Measurements from ENCODE around the gene CDRT15. TPM values are rescaled to one million over a fixed set of nuclear protein-coding genes. Genes with fewer than 3 reads are reported as not detected.

The CDRT15 gene
- polyA plus RNA-seq, 1 donor (not counting 4 experiments of a cell fraction or from before 2014, with no cell fraction given): not detected

DNA sequence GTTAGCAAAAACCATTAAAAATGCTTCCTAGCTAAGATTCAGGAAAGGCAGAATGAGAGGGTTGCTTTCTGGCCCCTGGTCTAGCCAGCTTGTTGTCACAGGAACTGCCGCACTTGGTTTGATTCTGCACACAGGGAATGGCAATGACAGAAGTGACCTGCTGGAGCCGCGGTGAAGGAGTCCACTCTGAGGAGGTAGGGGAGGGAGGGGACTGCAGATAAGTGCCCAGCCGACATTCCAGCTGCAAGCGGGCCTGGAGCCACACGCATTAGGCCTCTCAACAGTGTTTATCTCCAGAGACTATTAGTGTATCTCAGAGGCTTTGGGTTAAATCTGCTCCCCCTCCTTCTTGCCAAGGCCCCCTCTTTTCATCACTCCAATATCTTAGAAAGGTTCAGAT is 38.6 kb downstream of the CDRT15 start:
- Histone ChIP-seq H3K27me3 (ENCODE audit: control insufficient read depth, extremely low read depth, insufficient read depth, low read length) (no peaks in the 10 kb centered on the region), H3K36me3 (ENCODE audit: control insufficient read depth in 2 of 2, extremely low read depth in 1 of 2, insufficient read depth in 2 of 2, low read length in 2 of 2) (peaks cover 0 to 2% of the 10 kb centered on the region in 2 experiments), H4K20me1 (ENCODE audit: control insufficient read depth, extremely low read depth, insufficient read depth, low read length) (no peaks in the 10 kb centered on the region), H3K9me3 (ENCODE audit: control insufficient read depth, low read depth, low read length) (no peaks in the 10 kb centered on the region), H3K9me1 (ENCODE audit: control insufficient read depth, extremely low read depth, insufficient read depth, low read length) (no peaks in the 10 kb centered on the region), H3K79me2 (ENCODE audit: control insufficient read depth, insufficient read depth, low read length) (no peaks in the 10 kb centered on the region), H3K27ac (ENCODE audit: control insufficient read depth, insufficient read depth, low read length) (no peak overlapping the region), H3K4me1 (ENCODE audit: control insufficient read depth, extremely low read depth, insufficient read depth, low read length) (no peaks in the 10 kb centered on the region), H2AFZ (ENCODE audit: control insufficient read depth, low read length) (no peak overlapping the region), H3K4me2 (ENCODE audit: control insufficient read depth, extremely low read depth, insufficient read depth, low read depth, low read length) (no peak overlapping the region), H3K4me3 (ENCODE audit: control insufficient read depth in 2 of 3, extremely low read depth in 1 of 3, insufficient read depth in 2 of 3, low read depth in 1 of 3, low read length in 3 of 3) (no peak overlapping the region), H3K9ac (ENCODE audit: control insufficient read depth, extremely low read depth, insufficient read depth, low read length) (no peak overlapping the region)
- no peak for FAIRE-seq
- dilution Hi-C loops (cut with MboI; ENCODE audit: extremely low pct_ligation_motif_present, low sequenced_read_pairs): no loop called here
- DNase-seq (ENCODE audit: low read depth, low spot score): no peak
- TF ChIP-seq, protein P1, sequence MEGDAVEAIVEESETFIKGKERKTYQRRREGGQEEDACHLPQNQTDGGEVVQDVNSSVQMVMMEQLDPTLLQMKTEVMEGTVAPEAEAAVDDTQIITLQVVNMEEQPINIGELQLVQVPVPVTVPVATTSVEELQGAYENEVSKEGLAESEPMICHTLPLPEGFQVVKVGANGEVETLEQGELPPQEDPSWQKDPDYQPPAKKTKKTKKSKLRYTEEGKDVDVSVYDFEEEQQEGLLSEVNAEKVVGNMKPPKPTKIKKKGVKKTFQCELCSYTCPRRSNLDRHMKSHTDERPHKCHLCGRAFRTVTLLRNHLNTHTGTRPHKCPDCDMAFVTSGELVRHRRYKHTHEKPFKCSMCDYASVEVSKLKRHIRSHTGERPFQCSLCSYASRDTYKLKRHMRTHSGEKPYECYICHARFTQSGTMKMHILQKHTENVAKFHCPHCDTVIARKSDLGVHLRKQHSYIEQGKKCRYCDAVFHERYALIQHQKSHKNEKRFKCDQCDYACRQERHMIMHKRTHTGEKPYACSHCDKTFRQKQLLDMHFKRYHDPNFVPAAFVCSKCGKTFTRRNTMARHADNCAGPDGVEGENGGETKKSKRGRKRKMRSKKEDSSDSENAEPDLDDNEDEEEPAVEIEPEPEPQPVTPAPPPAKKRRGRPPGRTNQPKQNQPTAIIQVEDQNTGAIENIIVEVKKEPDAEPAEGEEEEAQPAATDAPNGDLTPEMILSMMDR (optimal IDR thresholded peaks at IDR 0.05 in 1 of 3, IDR thresholded peaks at IDR 0.05 in 1 of 3, conservative IDR thresholded peaks at IDR 0.05 in 1 of 3; ENCODE audit: extremely low read depth in 1 of 3, insufficient read depth in 2 of 3, low read length in 3 of 3): no peak
- no peak for TF ChIP-seq EZH2 (IDR thresholded peaks at IDR 0.05; ENCODE audit: low read length)

DNA sequence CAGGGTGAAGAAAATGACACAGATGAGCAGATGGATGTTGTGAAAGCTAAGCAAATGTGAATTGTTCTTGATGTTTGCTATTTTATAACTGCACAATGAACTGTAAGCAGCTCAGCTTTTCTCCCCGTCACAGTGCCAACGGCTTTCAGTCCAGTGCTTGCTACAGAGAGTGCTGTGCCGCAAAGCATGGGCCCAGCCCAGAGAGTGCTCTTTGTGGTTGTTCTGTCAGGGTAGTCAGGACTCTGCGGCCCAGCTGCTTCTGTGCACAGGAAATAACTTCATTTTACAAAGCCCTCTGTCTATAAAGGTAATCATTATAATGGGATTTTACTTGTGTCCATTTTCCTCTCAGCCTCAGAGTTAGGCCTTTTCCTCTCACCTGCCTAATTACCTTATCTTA is 39.1 kb downstream of the CDRT15 start:
- Histone ChIP-seq H3K4me3 (ENCODE audit: control insufficient read depth in 2 of 3, extremely low read depth in 1 of 3, insufficient read depth in 2 of 3, low read depth in 1 of 3, low read length in 3 of 3) (no peak overlapping the region), H3K9ac (ENCODE audit: control insufficient read depth, extremely low read depth, insufficient read depth, low read length) (no peak overlapping the region), H3K9me1 (ENCODE audit: control insufficient read depth, extremely low read depth, insufficient read depth, low read length) (no peaks in the 10 kb centered on the region), H2AFZ (ENCODE audit: control insufficient read depth, low read length) (no peak overlapping the region), H3K4me1 (ENCODE audit: control insufficient read depth, extremely low read depth, insufficient read depth, low read length) (no peaks in the 10 kb centered on the region), H3K4me2 (ENCODE audit: control insufficient read depth, extremely low read depth, insufficient read depth, low read depth, low read length) (no peak overlapping the region), H3K27me3 (ENCODE audit: control insufficient read depth, extremely low read depth, insufficient read depth, low read length) (no peaks in the 10 kb centered on the region), H3K9me3 (ENCODE audit: control insufficient read depth, low read depth, low read length) (no peaks in the 10 kb centered on the region), H3K27ac (ENCODE audit: control insufficient read depth, insufficient read depth, low read length) (no peak overlapping the region), H3K36me3 (ENCODE audit: control insufficient read depth in 2 of 2, extremely low read depth in 1 of 2, insufficient read depth in 2 of 2, low read length in 2 of 2) (peaks cover 0 to 2% of the 10 kb centered on the region in 2 experiments), H4K20me1 (ENCODE audit: control insufficient read depth, extremely low read depth, insufficient read depth, low read length) (no peaks in the 10 kb centered on the region), H3K79me2 (ENCODE audit: control insufficient read depth, insufficient read depth, low read length) (no peaks in the 10 kb centered on the region)
- dilution Hi-C loops (cut with MboI; ENCODE audit: extremely low pct_ligation_motif_present, low sequenced_read_pairs): no loop called here
- TF ChIP-seq, protein P1 (optimal IDR thresholded peaks at IDR 0.05 in 1 of 3, IDR thresholded peaks at IDR 0.05 in 1 of 3, conservative IDR thresholded peaks at IDR 0.05 in 1 of 3; ENCODE audit: extremely low read depth in 1 of 3, insufficient read depth in 2 of 3, low read length in 3 of 3): no peak
- TF ChIP-seq EZH2 (IDR thresholded peaks at IDR 0.05; ENCODE audit: low read length): no peak
- FAIRE-seq (no peak), DNase-seq (ENCODE audit: low read depth, low spot score) (no peak)
